Measurements from ENCODE around the gene TNFSF9.
A peak's percentile ranks its signal among the peaks of the same experiment; 100 is the strongest.
"Not testable (repeated sequence)": the region's sequence is repeated elsewhere in the genome, so short reads cannot be mapped to it uniquely, and the experiment has no call there.

Gene TNFSF9

GRCh38 chr19:6531163-6531955 is 533 bp downstream of the TNFSF9 start:
- no peak for DNase-seq (ENCODE audit: low read depth in 4 of 4, low spot score in 1 of 4)

DNA sequence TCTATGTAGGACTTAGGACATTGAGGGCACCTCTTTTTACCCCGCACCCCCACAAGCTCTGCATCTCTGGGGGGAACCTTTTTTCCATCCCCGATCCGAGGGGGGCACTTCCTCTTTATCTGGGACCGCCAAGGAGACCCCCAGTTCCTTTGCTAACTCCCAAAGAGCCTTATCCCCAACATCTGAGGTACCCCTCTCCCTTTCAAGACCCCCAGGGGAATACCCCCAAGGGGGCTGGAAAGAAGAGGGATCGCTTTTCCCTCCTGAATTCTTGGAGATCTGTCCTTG is 1.1 kb downstream of the TNFSF9 start:
- DNase-seq (ENCODE audit: low read depth in 4 of 4, low spot score in 1 of 4): no peak

- DNase-seq (ENCODE audit: low read depth in 4 of 4, low spot score in 1 of 4): no peak
These were observed 1.6 kb downstream of the TNFSF9 start for GRCh38 chr19:6532244-6532999.

DNA sequence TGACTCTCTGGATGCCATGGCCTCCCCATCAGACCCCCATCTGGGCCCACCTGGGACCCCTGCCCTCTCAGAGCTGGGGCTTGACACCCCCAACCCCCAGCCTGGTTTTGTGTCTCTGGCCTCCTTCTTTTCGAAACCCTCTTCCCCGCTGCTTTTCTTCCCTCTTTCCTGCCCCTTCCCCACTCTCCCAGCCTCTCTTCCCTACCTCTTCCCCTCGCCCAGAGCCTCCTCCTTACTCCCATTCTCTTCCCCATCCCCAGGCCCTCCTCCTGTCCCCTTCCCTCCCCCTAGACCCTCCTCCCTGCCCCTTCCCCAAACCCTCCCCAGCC is 2.1 kb downstream of the TNFSF9 start:
- no peak for DNase-seq (ENCODE audit: low read depth in 4 of 4, low spot score in 1 of 4)

- DNase-seq (ENCODE audit: low read depth in 4 of 4, low spot score in 1 of 4): no peak
These were observed 3.1 kb downstream of the TNFSF9 start for GRCh38 chr19:6533746-6534418.

- no peak for DNase-seq (ENCODE audit: low read depth in 4 of 4, low spot score in 1 of 4)
These were observed 3.7 kb downstream of the TNFSF9 start for GRCh38 chr19:6534451-6535093.

DNA sequence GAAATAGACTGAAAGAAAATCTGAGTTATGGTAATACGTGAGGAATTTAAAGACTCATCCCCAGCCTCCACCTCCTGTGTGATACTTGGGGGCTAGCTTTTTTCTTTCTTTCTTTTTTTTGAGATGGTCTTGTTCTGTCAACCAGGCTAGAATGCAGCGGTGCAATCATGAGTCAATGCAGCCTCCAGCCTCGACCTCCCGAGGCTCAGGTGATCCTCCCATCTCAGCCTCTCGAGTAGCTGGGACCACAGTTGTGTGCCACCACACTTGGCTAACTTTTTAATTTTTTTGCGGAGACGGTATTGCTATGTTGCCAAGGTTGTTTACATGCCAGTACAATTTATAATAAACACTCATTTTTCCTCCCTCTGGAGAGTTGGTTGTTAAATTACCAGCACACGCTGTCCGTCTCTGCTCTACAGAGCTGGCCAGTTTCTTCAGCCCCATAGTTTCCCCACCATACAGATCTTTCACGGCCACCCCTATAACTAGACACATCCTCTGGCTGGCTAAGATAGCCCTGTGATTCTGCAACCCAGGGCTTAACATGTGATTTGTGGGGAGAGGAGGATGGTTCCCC is 4.8 kb downstream of the TNFSF9 start:
- no peak for DNase-seq (ENCODE audit: low read depth in 4 of 4, low spot score in 1 of 4)

GRCh38 chr19:6539514-6539913 is 8.7 kb downstream of the TNFSF9 start:
- DNase-seq (ENCODE audit: low read depth in 4 of 4, low spot score in 1 of 4): no peak

DNA sequence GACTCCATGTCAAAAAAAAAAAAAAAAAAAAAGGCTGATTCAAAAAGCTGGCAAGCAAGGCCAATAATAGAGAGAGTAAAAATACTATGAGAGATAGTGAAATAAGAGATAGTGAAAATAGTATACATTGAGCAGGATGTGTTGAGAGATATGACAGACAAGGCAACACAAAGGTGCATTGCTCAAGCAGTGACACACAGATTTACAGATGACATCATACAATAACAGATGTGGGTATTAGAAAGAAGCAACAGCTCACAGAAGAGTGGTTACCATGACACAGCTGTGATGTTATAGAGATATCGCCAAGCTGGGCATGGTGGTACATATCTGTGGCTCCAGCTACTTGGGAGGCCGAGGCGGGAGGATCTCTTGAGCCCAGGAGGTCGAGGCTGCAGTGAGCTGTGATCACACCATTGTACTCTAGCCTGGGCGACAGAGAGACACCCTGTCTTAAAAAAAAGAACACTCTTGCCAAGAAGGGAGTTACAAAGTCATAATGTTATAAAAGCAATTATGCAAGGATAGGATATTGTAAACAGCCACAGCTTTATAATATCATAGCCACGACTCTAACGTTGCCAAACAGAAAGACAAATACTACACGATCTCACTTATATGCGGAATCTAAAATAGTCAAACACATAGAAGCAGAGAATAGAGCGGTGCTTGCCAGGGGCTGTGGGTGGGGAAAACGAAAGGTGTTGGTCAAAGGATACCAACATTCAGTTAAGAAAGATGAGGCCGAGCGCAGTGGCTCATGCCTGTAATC is 10.3 kb downstream of the TNFSF9 start:
- no peak for DNase-seq (ENCODE audit: low read depth in 4 of 4, low spot score in 1 of 4)

- DNase-seq (ENCODE audit: low read depth in 4 of 4, low spot score in 1 of 4): no peak
These were observed 13.1 kb downstream of the TNFSF9 start for GRCh38 chr19:6543866-6544347.

DNA sequence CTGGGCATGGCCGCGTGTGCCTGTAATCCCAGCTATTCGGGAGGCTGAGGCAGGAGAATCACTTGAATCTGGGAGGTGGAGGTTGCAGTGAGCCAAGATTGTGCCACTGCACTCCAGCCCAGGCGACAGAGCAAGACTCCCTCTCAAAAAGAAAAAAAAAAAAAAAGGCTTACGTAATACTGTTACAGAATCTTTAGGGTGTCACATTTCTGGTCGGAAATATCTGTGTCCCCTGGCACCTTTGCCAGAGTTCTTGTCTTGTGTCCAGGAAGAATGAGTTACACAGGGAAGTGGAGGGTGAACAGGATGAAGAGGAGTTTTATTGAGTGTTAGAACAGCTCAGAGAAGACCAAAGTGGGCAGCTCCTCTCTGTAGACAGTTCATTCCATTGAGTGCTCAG is 19.9 kb downstream of the TNFSF9 start:
- DNase-seq (ENCODE audit: low read depth in 4 of 4, low spot score in 1 of 4): not testable (repeated sequence)

DNA sequence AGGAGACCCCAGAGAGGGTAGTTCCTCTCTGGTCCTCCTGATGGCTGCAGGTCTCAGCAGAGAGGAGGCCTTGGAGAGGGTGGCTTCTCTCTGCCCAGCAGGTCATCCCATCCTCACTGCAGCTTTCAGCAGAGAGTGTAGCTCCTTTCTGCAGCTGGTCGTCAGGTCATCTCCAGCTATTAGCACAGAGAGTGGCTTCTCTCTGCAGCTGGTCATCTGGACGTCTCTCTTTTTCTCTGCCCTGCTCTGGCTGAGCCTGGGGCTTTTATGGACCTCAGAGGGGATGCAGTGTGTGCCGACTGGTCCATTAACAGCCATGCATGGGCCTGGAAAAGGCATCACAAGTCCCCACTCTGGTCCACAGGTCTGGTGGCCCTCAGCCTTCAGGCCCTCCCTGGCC is 20.3 kb downstream of the TNFSF9 start:
- DNase-seq (ENCODE audit: low read depth in 4 of 4, low spot score in 1 of 4): no peak

GRCh38 chr19:6551607-6552450 is 21.0 kb downstream of the TNFSF9 start:
- DNase-seq (ENCODE audit: low read depth in 4 of 4, low spot score in 1 of 4): peak in 2 of 4 experiments; percentile 46 to 48

DNA sequence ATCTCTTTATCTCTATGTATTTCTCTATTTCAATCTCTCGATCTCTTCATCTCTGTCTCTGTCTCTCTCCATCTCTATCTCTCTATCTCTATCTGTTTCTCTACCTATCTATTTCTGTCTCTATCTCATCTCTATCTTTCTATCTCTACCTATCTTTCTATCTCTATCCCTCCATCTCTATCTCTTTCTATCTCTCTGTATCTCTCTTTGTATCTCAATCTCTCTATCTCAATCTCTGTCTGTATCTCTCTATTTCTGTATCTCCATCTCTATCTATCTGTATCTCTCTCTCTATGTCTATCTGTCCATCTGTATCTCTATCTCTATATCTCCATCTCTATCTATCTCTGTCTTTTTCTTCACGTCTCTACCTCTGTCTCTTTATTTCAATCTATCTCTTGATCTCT is 25.2 kb downstream of the TNFSF9 start:
- DNase-seq (ENCODE audit: low read depth in 4 of 4, low spot score in 1 of 4): no peak

DNA sequence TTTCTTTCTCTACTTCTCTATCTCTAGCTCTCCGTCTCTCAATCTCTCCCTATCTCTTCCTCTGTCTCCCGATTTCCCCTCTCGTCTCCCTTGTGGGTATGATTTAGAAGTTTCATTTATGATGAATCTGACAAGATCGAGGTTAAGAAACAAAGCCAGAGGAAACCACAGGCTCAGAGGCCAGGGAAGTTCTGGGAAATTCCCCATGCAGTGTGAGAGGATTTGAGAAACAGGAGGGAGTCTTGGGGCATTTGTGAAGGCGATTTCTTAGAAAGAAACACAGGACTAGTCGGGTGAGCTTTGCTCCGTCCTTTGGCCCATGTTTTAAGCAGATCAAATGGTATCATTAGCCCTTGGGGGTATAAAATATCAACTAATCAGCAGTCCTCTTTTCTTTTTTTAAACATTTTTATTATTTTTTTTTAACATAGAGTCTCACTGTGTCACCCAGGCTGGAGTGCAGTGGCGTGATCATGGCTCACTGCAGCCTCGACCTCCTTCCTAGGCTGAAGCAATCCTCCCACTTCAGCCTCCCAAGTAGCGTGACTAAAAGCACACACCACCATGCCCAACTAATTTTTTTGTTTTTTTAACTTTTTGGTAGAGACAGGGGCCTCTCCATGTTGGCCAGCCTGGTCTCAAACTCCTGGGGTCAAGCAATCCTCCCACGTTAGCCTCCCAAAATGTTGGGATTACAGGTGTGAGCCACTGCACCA is 25.8 kb downstream of the TNFSF9 start:
- no peak for DNase-seq (ENCODE audit: low read depth in 4 of 4, low spot score in 1 of 4)

- not testable (repeated sequence) for DNase-seq (ENCODE audit: low read depth in 4 of 4, low spot score in 1 of 4)
These were observed 31.6 kb downstream of the TNFSF9 start for GRCh38 chr19:6562437-6562836.

- DNase-seq (ENCODE audit: low read depth in 4 of 4, low spot score in 1 of 4): no peak
These were observed 33.6 kb downstream of the TNFSF9 start for GRCh38 chr19:6564393-6564792.

- DNase-seq (ENCODE audit: low read depth in 4 of 4, low spot score in 1 of 4): not testable (repeated sequence)
These were observed 35.9 kb downstream of the TNFSF9 start for GRCh38 chr19:6566727-6567126.

- no peak for DNase-seq (ENCODE audit: low read depth in 4 of 4, low spot score in 1 of 4)
These were observed 37.2 kb downstream of the TNFSF9 start for GRCh38 chr19:6568010-6568526.

Data from stimulated activated CD4-positive, alpha-beta T cell treated with anti-CD3 and anti-CD28 coated beads, Interleukin-1b, Interleukin-23, amount 100 ng/mL, for 24 hours (primary cell).